DMS114 treated with DMSO at 0.1 percent for 48 hours (cell line): ENCODE data around the gene MAML3.

Source experiments
- DNase-seq: peaks from one replicate; lab custom pipeline; 2025; ENCODE audit not compliant: unreplicated experiment; lab: John Stamatoyannopoulos, UW

The MAML3 gene

DNA sequence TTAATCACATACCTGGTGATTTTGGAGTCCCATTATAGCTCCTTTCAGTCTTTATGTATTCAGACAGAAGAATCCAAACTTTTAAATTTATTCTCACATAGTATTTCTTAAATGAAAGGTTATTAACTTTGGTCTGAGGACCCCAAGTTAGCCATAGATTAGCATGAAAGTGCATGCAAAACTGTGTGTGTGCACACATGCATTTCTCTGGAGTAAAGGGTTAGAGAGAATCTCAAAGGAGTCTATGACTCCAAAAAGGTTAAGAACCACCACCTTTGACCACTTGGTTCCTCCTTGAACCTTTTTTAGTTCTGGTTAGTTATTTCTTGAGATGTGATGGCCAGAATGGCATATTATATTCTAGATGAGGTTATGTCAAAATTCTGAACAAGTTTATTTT, 386.4 kb downstream of the MAML3 start:
- no peak for DNase-seq

DNA sequence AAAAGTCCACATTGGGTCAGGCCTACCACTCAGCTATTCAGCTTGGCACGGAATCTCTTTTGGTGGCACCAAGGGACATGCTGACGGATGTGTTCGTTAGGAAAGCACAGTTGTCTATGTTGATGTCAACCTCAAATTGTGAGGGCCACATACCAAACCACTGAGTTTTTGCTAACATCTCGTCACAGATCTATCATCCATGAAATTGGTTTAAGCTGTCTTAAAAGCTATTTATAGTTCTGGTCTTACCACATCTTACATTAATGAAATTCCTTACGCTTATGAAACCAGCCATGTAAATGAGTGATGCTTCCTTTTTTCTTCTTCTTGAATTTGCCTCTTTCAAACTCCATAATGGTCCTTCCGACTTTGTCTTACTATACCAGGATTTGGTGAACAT, 386.8 kb downstream of the MAML3 start:
- no peak for DNase-seq

DNA sequence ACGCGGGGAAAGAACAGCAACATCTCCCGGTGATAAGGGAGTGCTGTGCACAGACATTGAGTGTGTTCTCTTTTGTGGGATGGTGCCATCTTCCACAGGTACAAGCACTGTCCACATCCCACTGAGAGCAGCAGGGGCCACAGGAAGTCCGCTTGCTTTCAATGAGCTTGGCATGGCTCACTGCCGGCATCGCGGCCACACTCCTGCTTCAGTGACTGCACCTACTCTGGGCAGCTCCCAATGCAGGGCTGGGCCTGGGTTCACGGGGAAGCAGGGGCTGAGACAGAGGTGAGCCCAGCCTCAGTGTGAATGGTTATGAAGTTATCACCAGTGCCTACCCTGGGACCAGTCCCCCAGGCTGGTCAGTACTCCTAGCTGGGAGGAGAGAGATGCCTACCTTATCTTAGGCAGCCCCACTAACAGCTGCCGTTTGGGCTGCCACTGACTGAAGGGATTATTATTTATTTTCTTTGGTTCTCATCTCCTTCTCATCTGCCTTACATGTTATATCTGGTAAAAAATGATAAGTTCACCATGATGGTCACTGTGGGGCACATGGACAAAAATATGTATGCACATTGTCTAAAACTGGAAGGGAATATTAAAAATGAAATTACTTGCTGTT, 389.2 kb downstream of the MAML3 start:
- DNase-seq = no peak

DNA sequence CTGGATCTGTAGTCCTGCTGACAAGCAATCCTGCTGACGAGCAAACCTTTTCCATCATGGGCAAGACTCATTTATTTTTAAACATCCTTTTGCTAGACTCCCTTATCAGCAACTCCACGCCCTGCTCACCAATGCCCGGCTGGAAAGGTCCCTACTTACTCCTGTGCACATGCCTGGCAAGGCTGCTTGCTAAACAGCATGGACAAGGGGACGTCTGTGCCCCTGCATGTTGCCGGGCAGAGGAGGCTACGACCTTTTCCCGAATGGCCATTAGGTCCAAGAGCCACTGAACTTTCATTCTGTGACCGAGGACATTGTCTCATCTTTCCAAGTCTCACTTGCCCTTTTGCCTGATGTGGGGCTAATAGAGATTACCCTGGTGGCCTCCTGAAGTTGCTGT, 389.8 kb downstream of the MAML3 start:
- no peak for DNase-seq

DNA sequence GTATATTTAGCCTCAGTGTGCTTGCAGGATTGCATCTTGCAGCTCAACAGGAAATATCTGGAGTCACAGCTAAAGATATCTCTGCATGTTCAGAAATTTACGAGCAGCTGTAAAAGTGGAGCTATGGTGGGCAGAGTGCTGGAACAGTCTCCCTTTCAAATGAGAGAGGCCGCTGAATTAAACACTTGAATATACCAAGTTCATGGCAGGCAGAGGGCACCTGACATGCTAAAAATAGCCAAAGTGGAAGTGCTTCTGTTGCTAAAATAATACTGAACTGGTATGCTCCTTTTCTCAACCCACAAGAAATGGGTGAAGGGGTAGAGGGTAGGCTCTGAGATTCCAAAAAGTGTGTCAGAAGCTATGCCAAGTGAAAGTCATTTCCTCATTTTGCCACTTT, 390.3 kb downstream of the MAML3 start:
- DNase-seq = no peak

DNA sequence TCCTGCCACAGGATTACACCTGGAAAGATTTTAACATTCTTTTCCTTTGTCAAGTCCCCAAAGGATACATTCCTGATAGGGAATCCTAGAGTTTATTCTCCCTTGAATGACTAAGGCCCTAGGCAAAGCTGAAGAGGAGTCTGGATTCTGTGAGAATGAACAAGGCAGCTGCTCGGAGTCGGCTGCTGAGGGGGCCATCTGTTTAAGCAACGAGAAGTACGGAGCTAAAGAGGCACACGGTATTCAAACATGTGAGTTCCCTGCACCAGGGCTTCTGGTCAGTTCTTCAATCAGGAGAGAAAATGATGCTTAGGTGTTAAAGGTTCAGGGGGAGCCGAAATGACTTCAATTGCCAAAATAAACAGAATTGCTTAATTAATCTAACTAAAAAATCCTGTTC, 390.8 kb downstream of the MAML3 start:
- DNase-seq = no peak

DNA sequence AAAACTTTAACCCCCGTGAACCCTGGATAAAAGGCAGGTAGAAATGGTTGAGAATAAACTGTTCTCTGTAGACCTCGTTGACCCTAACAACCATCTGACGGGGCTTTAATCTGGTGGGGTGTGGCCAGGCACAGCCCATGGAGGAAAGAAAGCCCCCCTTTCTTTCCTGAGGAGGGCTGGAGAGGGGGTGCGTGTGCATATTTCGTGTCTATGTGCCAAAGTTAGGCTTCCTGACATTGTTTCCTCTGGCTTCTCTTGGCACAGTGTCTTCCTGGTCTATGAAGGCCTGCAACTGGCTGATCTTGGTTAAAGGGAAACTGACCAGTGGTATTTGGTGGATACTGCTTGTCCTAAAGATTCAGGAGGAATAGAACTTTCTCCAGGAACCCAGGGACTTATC, 391.3 kb downstream of the MAML3 start:
- no peak for DNase-seq

DNA sequence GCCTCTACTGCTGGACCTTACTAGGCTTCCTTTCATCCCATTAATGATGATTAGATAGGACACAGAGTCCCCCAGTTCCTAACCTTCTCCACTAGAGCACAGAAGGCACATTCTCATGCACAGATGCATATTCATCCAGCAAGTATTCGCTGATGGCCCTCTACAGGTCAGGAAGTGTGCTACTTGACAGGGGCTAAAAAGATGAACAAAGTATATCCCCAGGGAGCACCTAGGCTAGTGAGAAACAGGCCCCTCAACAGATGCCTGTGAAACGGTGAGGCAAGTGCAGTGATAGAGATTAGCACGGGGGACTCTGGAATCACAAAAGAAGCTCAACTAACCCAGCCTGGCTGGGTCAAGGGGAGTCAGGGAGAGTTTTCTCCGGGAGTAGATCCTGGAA, 392.5 kb downstream of the MAML3 start:
- peak; percentile 0 for DNase-seq

DNA sequence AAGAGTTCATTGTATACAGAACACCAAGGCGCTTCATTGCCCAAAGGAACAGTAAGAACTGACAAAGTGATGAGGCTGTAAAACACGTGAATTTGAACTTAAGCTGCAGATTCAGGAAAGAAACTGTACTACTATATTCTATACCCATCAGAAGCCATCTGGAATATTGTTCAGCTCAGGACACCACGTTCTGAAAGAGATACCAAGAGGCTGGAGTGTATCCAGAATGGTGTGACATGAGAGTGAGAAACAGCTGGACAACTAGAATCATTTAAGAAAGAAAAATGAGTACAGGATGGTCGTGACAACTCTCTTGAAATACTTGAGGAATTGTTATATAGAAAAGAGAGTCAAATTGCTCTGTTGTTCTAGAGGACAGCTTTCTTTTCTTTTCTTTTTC, 393.4 kb downstream of the MAML3 start:
- DNase-seq = no peak

DNA sequence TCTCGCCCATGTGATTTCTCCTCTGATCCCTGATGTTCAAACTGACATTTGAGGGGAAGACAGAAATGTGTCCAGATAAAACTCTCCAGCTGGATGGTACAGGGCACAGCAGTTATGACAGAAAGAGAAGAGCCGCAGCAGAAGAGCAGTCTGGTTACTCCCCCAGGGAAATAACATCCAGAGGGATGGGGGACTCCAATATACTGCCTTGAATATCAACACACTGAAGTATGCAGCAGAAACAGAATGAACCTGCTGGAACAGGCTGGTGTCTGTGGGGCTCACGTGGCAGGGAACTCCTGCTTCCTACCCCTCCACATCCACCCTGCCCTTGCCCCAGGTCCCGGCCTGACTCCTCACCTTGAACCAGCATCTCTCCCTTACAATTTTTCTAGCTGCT, 394.9 kb downstream of the MAML3 start:
- no peak for DNase-seq

DNA sequence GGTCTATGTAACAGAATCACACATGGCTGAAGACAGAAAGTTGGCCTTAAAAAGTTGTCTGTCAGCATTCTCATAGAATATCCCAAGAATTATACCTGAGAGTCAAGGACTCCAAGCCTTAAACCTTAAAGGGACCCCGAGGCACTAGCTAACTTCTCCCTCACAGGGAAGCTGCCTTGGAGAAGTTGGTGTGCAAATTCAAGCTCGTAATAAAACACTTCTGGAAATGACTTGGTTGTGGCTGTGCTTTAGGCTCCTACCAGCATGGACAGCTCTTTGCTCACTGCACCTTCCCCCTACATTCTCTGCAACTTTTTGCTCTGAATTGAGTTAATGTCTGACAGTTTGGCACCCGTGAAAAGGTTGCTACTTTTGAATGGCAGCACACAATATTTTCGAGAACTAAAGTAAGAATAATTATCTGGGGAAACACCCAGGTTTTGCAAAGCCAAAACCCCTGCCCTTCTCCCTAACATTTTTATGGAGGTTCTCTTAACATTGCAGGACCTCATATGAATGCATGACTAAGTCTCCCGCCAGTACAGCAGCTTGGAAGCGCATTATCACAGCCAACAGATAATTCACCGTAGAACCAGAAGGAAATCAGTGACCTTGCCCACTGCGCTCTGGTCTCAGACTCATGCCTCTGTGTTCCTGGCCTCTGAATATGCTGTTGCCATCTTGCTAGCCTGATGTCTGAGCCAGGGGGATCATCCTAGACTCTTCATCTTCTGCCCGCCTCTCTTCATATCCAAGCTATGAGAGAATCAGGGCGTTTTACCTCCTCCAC, 397.4 kb downstream of the MAML3 start:
- no peak for DNase-seq

DNA sequence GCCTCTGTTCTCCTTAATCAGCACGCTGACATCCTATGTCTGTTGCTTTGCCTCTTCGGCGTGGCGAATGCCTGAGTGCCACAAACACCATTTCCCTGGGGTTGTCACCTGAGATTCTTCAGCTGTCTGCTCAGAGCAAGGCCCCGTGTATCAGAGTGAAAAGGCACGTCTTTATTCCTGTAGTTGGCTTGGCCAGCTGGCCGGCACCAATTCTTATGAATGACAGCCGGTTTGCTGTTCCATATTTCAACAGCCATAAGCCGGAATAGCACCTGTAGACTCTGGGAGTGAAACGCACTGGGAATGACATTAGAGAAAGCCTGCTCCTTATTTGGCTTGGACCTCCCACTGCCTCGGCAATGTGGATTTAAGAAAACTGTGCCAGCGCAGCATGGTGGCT, 399.0 kb downstream of the MAML3 start:
- DNase-seq = no peak

DNA sequence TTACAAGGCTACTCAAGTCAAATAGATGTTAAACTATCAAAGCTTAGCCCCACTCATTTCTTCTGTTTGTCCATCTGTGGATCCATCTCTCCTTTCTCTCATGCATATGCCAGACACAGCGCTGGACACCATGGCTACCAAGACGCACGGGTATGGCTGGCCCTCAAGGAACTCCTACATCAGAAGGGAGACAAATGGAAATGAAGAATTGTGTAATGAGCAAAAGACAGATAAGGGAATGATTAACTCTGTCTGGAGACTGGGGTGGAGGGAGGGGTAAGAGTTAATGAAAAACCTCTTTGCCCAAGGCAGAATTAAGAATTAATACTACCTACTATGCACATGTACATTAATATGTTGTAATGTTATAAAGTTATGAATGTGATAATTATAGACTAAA, 400.3 kb downstream of the MAML3 start:
- no peak for DNase-seq

DNA sequence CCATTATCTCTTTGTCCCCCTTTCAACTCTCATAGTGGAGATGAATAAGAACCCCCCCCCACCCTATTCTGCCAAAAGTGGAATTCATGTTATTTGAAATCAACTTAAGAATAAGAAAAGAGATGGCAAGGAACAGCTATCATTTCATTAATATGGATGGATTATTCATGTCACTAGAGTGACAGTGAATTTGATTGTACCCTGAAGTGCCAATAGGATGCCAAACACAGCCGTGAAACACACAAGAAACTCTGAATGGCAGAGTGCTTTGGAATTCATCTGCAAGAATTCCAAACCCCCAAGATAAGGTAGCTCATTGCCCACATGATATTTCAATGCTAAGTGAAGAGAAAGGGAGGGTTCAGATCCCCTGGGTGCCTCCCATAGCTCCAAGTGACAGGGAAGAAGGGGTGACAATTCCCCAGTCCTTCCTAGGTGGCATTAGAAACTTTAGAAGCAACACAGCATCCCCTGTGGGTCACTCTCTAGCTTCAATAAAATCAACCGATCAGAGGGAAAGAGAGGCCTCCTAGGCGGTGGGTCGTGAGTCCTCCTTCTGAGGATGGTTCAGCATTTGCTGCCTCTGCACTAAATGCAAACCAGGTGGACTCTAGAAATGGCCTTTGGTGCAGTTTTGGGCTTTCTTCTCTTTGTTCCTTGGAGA, 404.0 kb downstream of the MAML3 start:
- DNase-seq = no peak

DNA sequence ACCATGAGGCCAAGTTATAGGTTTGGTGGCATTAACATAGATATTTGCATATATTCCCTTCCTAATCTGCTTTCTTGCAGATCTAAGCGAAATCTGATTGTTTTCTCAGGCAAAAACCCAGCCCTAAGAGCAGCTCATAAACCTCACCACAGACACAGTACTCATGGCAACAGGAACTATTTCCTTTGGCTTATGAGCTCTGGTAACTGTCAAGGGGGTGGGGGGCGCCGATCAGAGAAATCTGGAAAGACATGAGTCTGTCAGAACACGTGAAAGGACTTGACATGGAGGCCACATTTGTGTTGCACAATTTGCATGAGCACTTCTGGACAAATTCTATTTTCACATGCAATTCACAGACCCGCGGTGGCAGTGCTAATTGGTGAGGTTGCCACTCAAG, 404.6 kb downstream of the MAML3 start:
- DNase-seq = no peak

DNA sequence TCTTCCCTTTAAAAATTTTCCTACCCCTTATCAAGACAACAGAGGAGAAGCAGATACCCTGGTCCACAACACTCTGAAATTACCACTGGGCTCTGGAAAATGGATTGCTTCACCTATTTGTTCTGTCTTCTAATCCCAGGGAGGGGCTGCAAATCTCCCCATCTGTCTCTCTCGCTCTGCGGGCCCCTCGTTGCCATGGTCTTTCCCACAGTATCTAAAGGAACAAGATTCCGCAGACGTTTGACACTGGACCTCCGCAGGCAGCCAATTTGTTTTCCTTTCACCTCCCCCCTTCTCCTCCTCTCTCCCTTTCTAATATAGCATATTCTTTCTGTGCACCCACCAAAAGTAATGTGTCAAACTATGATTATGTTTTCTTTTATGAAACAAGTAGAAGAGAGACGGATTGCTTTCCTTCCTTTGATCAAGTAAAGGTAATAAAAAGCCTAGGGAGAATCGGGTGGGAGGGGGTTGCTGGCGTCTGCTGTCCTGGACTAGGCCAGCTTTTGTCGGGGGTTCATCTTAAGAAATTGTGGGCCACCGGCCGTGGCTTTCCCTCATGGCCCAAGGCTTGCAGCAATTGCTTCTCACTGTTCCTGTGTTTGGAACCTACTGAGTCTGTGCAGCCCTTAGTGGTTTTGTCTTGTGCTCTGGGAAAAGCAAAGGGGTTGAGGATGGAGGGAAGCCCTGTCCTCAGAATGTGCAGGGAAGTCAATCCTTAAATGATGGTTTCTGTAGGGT, 407.4 kb downstream of the MAML3 start:
- DNase-seq = no peak

DNA sequence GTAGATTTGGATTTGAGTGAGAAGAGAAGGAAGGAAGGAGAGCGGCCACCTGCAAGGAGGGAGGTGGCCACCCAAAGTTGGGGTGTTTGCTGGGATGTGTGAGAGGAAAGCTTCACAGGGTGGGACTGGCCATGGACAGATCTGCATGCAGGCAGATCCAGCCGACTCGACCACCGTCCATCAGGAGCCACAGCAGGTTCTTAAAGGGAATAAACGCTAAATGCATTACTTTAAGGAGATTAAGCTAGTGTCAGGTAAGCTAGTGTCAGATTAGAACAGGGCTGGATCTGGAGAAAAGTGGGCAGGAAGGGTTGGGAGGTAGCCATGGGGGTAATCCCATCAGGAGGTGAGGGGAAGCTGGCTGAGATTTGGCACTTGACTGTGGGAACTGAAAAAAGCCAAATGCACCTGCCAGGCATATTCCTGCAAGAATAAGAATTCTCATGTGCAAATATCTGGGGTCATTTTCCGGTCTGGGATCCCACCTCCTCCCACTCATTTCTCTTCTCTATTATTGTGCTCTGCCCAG, 408.8 kb downstream of the MAML3 start:
- DNase-seq = no peak

DNA sequence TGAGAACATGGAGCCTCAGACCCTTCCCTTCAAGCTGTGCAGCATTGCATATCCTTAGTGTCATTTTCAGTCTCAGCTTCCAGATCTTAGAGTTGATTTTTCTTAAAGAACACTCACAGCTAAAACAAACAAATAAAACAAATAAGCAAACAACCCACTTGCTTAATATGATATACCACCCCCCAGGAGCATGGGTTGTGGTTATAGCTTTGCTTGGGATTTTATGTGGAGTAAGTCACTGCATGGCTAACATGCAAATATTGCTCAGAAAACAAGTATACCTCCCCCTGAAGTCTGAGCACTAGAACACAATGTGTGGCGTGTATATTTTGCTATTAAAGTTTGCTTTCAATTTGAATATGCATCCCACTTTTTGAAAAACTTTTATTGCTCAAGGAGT, 409.8 kb downstream of the MAML3 start:
- DNase-seq = no peak

DNA sequence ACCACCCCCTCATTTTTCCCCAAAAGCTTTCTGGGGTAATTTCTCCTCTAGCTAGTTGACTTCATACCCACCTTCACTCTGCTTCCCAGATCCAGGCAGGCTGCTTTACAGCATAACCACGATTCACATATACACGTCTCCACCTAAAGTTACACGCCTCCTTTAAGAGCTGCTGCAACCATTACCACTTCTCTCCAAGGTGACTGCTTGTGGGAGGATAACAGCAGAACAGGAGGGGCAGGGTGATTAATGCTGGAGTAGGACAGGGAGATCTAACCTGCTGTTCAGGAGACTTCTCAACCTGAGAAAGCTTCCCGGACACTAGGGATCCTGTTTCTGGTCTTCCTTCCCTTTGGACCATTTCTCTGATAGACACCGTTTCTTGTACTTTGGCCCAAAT, 411.0 kb downstream of the MAML3 start:
- no peak for DNase-seq

DNA sequence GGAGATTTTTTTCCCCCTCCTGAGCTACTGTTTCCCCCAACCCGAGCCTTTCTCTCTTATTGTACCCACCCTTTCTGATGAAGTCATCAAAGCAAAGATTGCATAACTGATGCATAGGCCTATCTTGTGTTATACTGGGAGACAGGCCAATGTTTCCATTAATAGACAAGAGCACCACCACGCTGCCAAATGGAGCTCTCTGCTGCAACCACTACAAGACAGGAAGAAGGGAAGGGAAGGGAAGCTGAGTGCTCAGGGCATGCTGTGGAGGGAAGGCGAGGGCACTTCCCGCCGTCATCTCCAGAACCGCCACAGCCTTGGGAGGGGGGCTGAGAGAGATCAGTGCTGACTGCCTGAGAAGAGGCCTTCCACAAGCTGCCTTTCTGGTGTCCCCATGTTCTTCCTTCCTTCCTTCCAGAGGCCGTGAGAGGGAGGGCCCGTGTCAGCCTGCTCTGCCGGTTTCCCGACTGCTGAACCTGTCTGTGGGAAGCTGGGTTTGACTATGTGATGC, 413.4 kb downstream of the MAML3 start:
- no peak for DNase-seq

DNA sequence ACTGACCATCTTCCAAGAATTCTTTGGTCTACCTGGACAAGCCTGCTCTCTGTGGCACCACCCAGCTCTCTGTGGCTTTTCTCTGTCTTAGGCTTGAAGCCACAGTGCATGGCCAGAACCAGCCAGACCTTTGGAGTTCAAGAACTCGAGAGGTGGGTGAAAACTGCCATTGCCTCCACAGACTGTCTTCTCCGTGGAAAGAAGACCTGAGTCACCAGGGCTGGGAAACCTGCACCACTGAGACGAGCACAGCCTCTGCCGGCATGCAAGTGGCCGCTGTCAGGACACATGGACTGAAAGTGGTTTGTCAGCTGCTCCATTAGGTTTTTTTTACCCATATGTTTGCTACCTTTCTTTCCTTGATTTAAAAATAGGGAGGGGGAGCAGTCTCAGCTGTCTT, 413.9 kb downstream of the MAML3 start:
- no peak for DNase-seq
